K562 (cell line): Measurements from ENCODE around the gene CPNE6. TPM values are rescaled to one million over a fixed set of nuclear protein-coding genes. Genes with fewer than 3 reads are reported as not detected.

Source experiments
- ATF7 ChIP-seq: fragments of 450-650 bp; IDR thresholded peaks from 2 replicates; pipeline ENCODE4 v1.7.1; 2014; ENCODE audit warnings: mild to moderate bottlenecking, moderate library complexity
- polyA plus RNA-seq, 8 experiments: library from polyadenylated mRNA; depleted of rRNA in 4 of 8; stranded (reverse) in 5 of 8; unstranded in 3 of 8; fragments of >200 nt; fragmentation: Nextera tagmentation in 2 of 8; fragmentation: Illumina TruSeq in 1 of 8; extraction: Ambion mirVana in 2 of 8; extraction: Trizol in 1 of 8; gene quantifications; 2 replicates each; pipeline versions ENCODE4 v1.2.1 to v1.2.3, GENCODE V29; 2011 to 2014; ENCODE audit warnings: inconsistent platforms in 1 of 8, missing spikeins in 1 of 8
- total RNA-seq, 7 experiments: library from RNA; depleted of rRNA in 6 of 7; stranded (reverse); fragments of >200 nt in 6 of 7; fragmentation: Illumina TruSeq in 2 of 7; extraction: Trizol in 2 of 7; gene quantifications; 2 replicates each; pipeline versions ENCODE4 v1.2.1 to v1.2.3, GENCODE V29; 2011 to 2021; ENCODE audit warnings: low replicate concordance in 1 of 7
- TF ChIP-seq, protein P1 (sequence below): fragments of 200-600 bp; sonication (generic); IDR thresholded peaks from one replicate; pipeline ENCODE4 v1.6.1; 2012; ENCODE audit warnings: mild to moderate bottlenecking, low read depth, low read length, inconsistent platforms

The CPNE6 gene
- total and polyA plus RNA-seq, 9 of the 15 experiments (the other 6 are each of a cell fraction or from before 2014, with no cell fraction given) = not detected

GRCh38 chr14:24053548-24054323 lies 17.6 kb upstream of the CPNE6 start (continued):
- TF ChIP-seq, protein P1, sequence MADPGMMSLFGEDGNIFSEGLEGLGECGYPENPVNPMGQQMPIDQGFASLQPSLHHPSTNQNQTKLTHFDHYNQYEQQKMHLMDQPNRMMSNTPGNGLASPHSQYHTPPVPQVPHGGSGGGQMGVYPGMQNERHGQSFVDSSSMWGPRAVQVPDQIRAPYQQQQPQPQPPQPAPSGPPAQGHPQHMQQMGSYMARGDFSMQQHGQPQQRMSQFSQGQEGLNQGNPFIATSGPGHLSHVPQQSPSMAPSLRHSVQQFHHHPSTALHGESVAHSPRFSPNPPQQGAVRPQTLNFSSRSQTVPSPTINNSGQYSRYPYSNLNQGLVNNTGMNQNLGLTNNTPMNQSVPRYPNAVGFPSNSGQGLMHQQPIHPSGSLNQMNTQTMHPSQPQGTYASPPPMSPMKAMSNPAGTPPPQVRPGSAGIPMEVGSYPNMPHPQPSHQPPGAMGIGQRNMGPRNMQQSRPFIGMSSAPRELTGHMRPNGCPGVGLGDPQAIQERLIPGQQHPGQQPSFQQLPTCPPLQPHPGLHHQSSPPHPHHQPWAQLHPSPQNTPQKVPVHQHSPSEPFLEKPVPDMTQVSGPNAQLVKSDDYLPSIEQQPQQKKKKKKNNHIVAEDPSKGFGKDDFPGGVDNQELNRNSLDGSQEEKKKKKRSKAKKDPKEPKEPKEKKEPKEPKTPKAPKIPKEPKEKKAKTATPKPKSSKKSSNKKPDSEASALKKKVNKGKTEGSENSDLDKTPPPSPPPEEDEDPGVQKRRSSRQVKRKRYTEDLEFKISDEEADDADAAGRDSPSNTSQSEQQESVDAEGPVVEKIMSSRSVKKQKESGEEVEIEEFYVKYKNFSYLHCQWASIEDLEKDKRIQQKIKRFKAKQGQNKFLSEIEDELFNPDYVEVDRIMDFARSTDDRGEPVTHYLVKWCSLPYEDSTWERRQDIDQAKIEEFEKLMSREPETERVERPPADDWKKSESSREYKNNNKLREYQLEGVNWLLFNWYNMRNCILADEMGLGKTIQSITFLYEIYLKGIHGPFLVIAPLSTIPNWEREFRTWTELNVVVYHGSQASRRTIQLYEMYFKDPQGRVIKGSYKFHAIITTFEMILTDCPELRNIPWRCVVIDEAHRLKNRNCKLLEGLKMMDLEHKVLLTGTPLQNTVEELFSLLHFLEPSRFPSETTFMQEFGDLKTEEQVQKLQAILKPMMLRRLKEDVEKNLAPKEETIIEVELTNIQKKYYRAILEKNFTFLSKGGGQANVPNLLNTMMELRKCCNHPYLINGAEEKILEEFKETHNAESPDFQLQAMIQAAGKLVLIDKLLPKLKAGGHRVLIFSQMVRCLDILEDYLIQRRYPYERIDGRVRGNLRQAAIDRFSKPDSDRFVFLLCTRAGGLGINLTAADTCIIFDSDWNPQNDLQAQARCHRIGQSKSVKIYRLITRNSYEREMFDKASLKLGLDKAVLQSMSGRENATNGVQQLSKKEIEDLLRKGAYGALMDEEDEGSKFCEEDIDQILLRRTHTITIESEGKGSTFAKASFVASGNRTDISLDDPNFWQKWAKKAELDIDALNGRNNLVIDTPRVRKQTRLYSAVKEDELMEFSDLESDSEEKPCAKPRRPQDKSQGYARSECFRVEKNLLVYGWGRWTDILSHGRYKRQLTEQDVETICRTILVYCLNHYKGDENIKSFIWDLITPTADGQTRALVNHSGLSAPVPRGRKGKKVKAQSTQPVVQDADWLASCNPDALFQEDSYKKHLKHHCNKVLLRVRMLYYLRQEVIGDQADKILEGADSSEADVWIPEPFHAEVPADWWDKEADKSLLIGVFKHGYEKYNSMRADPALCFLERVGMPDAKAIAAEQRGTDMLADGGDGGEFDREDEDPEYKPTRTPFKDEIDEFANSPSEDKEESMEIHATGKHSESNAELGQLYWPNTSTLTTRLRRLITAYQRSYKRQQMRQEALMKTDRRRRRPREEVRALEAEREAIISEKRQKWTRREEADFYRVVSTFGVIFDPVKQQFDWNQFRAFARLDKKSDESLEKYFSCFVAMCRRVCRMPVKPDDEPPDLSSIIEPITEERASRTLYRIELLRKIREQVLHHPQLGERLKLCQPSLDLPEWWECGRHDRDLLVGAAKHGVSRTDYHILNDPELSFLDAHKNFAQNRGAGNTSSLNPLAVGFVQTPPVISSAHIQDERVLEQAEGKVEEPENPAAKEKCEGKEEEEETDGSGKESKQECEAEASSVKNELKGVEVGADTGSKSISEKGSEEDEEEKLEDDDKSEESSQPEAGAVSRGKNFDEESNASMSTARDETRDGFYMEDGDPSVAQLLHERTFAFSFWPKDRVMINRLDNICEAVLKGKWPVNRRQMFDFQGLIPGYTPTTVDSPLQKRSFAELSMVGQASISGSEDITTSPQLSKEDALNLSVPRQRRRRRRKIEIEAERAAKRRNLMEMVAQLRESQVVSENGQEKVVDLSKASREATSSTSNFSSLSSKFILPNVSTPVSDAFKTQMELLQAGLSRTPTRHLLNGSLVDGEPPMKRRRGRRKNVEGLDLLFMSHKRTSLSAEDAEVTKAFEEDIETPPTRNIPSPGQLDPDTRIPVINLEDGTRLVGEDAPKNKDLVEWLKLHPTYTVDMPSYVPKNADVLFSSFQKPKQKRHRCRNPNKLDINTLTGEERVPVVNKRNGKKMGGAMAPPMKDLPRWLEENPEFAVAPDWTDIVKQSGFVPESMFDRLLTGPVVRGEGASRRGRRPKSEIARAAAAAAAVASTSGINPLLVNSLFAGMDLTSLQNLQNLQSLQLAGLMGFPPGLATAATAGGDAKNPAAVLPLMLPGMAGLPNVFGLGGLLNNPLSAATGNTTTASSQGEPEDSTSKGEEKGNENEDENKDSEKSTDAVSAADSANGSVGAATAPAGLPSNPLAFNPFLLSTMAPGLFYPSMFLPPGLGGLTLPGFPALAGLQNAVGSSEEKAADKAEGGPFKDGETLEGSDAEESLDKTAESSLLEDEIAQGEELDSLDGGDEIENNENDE = no peak
- no peak for TF ChIP-seq ATF7
- TF ChIP-seq, all 486 proteins: peak for 0
